Activated naive CD8-positive, alpha-beta T cell treated with anti-CD3 and anti-CD28 coated beads for 36 hours (primary cell): Measurements from ENCODE around the gene PCDHA2. TPM values are rescaled to one million over a fixed set of nuclear protein-coding genes. Genes with fewer than 3 reads are reported as not detected.
"Not testable (repeated sequence)": the region's sequence is repeated elsewhere in the genome, so short reads cannot be mapped to it uniquely, and the experiment has no call there.

Experiments
- DNase-seq: peaks from one replicate; pipeline ENCODE4 v3.0.0; 2021
- H3K27ac Mint-ChIP-seq: one replicate; pipeline ENCODE4 v1.8.0; 2022; ENCODE audit warnings: mild to moderate bottlenecking, moderate library complexity, mixed read lengths
- H3K27me3 Mint-ChIP-seq: one replicate; pipeline ENCODE4 v1.8.0; 2022; ENCODE audit warnings: mild to moderate bottlenecking, mixed read lengths
- H3K36me3 Mint-ChIP-seq: one replicate; pipeline ENCODE4 v1.8.0; 2021; ENCODE audit warnings: mild to moderate bottlenecking, mixed read lengths
- H3K4me1 Mint-ChIP-seq: one replicate; pipeline ENCODE4 v1.8.0; 2021; ENCODE audit warnings: mixed read lengths
- H3K4me3 Mint-ChIP-seq: one replicate; pipeline ENCODE4 v1.8.0; 2022; ENCODE audit warnings: mild to moderate bottlenecking, moderate library complexity, mixed read lengths
- H3K9me3 Mint-ChIP-seq: one replicate; pipeline ENCODE4 v1.8.0; 2022; ENCODE audit warnings: mixed read lengths
- total RNA-seq, 2 experiments: library from RNA; stranded (reverse); gene quantifications; one replicate each; pipeline ENCODE4 v1.2.3, GENCODE V29; 2021

The PCDHA2 gene
- total RNA-seq, 2 experiments from 2014 or later, result not detected

DNA sequence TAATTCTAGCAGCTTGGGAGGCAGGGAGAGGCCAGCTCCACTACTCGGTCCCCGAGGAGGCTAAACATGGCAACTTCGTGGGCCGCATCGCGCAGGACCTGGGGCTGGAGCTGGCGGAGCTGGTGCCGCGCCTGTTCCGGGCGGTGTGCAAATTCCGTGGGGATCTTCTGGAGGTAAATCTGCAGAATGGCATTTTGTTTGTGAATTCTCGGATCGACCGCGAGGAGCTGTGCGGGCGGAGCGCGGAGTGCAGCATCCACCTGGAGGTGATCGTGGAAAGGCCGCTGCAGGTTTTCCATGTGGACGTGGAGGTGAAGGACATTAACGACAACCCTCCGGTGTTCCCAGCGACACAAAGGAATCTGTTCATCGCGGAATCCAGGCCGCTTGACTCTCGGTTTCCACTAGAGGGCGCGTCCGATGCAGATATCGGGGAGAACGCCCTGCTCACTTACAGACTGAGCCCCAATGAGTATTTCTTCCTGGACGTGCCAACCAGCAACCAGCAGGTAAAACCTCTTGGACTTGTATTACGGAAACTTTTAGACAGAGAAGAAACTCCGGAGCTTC, 39.9 kb downstream of the PCDHA2 start:
- not testable (repeated sequence) for H3K27ac Mint-ChIP-seq, H3K4me3 Mint-ChIP-seq, H3K4me1 Mint-ChIP-seq, H3K36me3 Mint-ChIP-seq, DNase-seq
- Mint-ChIP-seq H3K27me3 (peaks cover 66% of the 10 kb centered on the region), H3K9me3 (peaks cover 17% of the 10 kb centered on the region)

DNA sequence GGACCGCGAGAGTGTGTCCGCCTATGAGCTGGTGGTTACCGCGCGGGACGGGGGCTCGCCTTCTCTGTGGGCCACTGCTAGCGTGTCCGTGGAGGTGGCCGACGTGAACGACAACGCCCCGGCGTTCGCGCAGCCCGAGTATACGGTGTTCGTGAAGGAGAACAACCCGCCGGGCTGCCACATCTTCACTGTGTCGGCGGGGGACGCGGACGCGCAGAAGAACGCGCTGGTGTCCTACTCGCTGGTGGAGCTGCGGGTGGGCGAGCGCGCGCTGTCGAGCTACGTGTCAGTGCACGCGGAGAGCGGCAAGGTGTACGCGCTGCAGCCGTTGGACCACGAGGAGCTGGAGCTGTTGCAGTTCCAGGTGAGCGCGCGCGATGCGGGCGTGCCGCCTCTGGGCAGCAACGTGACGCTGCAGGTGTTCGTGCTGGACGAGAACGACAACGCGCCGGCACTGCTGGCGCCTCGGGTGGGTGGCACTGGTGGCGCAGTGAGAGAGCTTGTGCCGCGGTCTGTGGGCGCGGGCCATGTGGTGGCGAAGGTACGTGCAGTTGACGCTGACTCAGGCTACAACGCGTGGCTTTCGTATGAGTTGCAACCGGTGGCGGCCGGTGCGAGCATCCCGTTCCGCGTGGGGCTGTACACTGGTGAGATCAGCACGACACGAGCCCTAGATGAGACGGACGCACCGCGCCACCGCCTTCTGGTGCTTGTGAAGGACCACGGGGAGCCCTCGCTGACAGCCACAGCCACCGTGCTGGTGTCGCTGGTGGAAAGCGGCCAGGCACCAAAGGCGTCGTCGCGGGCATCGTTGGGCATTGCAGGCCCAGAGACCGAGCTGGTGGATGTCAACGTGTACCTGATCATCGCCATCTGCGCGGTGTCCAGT, 41.2 kb downstream of the PCDHA2 start:
- Mint-ChIP-seq H3K36me3 (peaks cover 9% of the 10 kb centered on the region), H3K27ac (no peak overlapping the region)

DNA sequence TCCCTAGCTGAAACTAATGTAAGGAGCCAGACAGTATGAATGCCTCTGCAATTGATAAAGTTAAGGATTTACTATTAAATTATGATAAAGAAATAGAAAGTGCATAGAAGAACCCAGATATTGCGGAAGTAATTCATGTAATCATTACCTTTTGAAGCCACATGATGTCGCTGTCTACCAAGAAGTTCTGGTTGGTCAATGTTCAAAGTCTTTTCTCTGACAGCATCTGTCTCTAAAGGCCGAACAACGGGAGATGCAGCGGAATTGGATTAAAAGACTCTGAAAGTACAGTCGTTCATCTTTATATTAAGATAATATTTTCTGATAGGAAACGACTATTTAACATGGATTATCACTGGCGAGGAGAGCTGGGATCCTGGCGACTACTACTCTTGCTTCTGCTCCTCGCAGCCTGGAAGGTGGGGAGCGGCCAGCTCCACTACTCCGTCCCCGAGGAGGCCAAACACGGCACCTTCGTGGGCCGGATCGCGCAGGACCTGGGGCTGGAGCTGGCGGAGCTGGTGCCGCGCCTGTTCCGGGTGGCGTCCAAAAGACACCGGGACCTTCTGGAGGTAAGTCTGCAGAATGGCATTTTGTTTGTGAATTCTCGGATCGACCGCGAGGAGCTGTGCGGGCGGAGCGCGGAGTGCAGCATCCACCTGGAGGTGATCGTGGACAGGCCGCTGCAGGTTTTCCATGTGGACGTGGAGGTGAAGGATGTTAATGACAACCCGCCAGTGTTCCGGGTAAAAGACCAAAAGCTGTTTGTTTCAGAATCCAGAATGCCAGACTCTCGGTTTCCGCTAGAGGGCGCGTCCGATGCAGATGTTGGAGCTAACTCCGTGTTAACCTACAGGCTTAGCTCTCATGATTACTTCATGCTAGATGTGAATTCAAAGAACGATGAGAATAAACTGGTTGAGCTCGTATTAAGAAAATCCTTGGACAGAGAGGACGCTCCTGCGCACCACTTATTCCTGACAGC, 46.6 kb downstream of the PCDHA2 start, which contains the start of gene PCDHA8:
Gene PCDHA8, plus strand, starts transcription at position 210 of the 985 bp plus-strand sequence. Its CDS starts 135 bp downstream, at position 345.
- no peak within 1 kb of the TSS for H3K4me3 Mint-ChIP-seq
- peaks cover 5% of the 10 kb centered on the region for H3K36me3 Mint-ChIP-seq
- no peaks in the 10 kb centered on the region for H3K4me1 Mint-ChIP-seq
- DNase-seq, result no peak
- H3K27ac Mint-ChIP-seq, result no peak within 1 kb of the TSS
- H3K9me3 Mint-ChIP-seq, result peaks cover 17% of the 10 kb centered on the region
- peaks cover 56% of the 10 kb centered on the region for H3K27me3 Mint-ChIP-seq

More for the DNA sequence above, 41.2 kb downstream of the PCDHA2 start:
- Mint-ChIP-seq H3K27me3 (peaks cover 71% of the 10 kb centered on the region), H3K9me3 (peaks cover 24% of the 10 kb centered on the region), H3K4me1 (no peaks in the 10 kb centered on the region), H3K4me3 (no peak overlapping the region)
- DNase-seq, result no peak

DNA sequence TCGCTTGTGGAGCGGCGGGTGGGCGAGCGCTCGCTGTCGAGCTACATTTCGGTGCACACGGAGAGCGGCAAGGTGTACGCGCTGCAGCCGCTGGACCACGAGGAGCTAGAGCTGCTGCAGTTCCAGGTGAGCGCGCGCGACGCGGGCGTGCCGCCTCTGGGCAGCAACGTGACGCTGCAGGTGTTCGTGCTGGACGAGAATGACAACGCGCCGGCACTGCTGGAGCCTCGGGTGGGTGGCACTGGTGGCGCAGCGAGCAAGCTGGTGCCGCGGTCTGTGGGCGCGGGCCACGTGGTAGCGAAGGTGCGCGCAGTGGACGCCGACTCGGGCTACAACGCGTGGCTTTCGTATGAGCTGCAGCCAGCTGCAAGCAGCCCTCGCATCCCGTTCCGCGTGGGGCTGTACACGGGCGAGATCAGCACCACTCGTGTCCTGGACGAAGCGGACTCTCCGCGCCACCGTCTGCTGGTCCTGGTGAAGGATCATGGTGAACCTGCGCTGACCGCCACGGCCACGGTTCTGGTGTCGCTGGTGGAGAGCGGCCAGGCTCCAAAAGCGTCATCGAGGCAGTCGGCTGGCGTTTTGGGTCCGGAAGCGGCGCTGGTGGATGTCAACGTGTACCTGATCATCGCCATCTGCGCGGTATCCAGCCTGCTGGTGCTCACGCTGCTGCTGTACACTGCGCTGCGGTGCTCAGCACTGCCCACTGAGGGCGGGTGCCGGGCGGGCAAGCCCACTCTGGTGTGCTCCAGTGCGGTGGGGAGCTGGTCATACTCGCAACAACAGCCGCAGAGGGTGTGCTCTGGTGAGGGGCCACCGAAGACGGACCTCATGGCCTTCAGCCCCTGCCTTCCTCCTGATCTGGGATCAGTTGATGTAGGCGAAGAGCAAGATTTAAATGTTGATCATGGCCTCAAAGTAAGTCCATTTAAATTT, 48.4 kb downstream of the PCDHA2 start:
- Mint-ChIP-seq H3K9me3 (peaks cover 24% of the 10 kb centered on the region), H3K36me3 (peaks cover 8% of the 10 kb centered on the region), H3K27me3 (peaks cover 66% of the 10 kb centered on the region), H3K4me1 (no peaks in the 10 kb centered on the region), H3K27ac (no peak overlapping the region), H3K4me3 (no peak overlapping the region)
- DNase-seq, result no peak

Other genes starting within 250 kb of the PCDHA2 start
- 10 to 100 TPM; 13.9 to 15.5 TPM for gene EIF4EBP3, start 247.2 kb upstream of the PCDHA2 start, total RNA-seq
- gene SRA1, start 237.4 kb upstream of the PCDHA2 start, total RNA-seq, result 10 to 100 TPM; 54.6 to 60.6 TPM
- 10 to 100 TPM; 17.5 to 17.8 TPM for gene APBB3, start 230.3 kb upstream of the PCDHA2 start, total RNA-seq
- gene SLC35A4, start 230.0 kb upstream of the PCDHA2 start, total RNA-seq, result 100 to 1,000 TPM in 1 of 2 experiments, 10 to 100 TPM in 1; 97.4 to 100 TPM
- gene CD14, start 161.7 kb upstream of the PCDHA2 start, total RNA-seq, result under 1 TPM; 0.42 to 0.58 TPM
- 10 to 100 TPM; 34.4 to 37.4 TPM for gene TMCO6, start 155.4 kb upstream of the PCDHA2 start, total RNA-seq
- gene NDUFA2, start 147.2 kb upstream of the PCDHA2 start, total RNA-seq, result 10 to 100 TPM; 64.2 to 69.4 TPM
- 10 to 100 TPM; 94.3 to 95.3 TPM for gene IK, start 147.0 kb upstream of the PCDHA2 start, total RNA-seq
- gene WDR55, start 129.9 kb upstream of the PCDHA2 start, total RNA-seq, result 10 to 100 TPM; 37.5 to 38.9 TPM
- gene DND1, start 121.3 kb upstream of the PCDHA2 start, total RNA-seq, result 1 to 10 TPM; 2.7 to 3.7 TPM
- 100 to 1,000 TPM in 1 of 2 experiments, 10 to 100 TPM in 1; 95.2 to 104 TPM for gene HARS1, start 103.5 kb upstream of the PCDHA2 start, total RNA-seq
- gene HARS2, start 103.4 kb upstream of the PCDHA2 start, total RNA-seq, result 10 to 100 TPM; 23.6 to 24.0 TPM
- 10 to 100 TPM; 64.8 to 67.2 TPM for gene ZMAT2, start 94.4 kb upstream of the PCDHA2 start, total RNA-seq
- gene PCDHA1, start 8.7 kb upstream of the PCDHA2 start, total RNA-seq, result not detected
- gene PCDHA3, start 6.2 kb downstream of the PCDHA2 start, total RNA-seq, result not detected
- not detected for gene PCDHA4, start 12.2 kb downstream of the PCDHA2 start, total RNA-seq
- gene PCDHA5, start 26.8 kb downstream of the PCDHA2 start, total RNA-seq, result not detected
- gene PCDHA6, start 33.1 kb downstream of the PCDHA2 start, total RNA-seq, result not detected
- gene PCDHA7, start 39.4 kb downstream of the PCDHA2 start, total RNA-seq, result not detected
- gene PCDHA8, start 46.3 kb downstream of the PCDHA2 start, total RNA-seq, result not detected
- not detected for gene PCDHA9, start 53.5 kb downstream of the PCDHA2 start, total RNA-seq
- gene PCDHA10, start 61.0 kb downstream of the PCDHA2 start, total RNA-seq, result not detected
- not detected for gene PCDHA11, start 74.1 kb downstream of the PCDHA2 start, total RNA-seq
- gene PCDHA12, start 80.5 kb downstream of the PCDHA2 start, total RNA-seq, result not detected
- gene PCDHA13, start 87.3 kb downstream of the PCDHA2 start, total RNA-seq, result not detected
- gene PCDHAC1, start 131.4 kb downstream of the PCDHA2 start, total RNA-seq, result not detected
- gene PCDHAC2, start 171.6 kb downstream of the PCDHA2 start, total RNA-seq, result not detected